Fibroblast of villous mesenchyme (primary cell): Measurements from ENCODE around the gene ASNSD1. TPM values are rescaled to one million over a fixed set of nuclear protein-coding genes. Genes with fewer than 3 reads are reported as not detected.

Experiments
- DNase-seq: peaks from one replicate; pipeline ENCODE4 v3.0.0-alpha.2; 2010; ENCODE audit warnings: low read depth
- H3K4me3 ChIP-seq: 2 replicates; pipeline ENCODE4 v1.5.1; 2011; ENCODE audit warnings: low read depth, mild to moderate bottlenecking, low read length
- total RNA-seq: library from RNA; depleted of rRNA; stranded (reverse); fragments of >200 nt; gene quantifications from 2 replicates; pipeline ENCODE4 v1.2.3, GENCODE V29; 2012
- TF ChIP-seq, protein P1 (sequence below): IDR thresholded peaks from 2 replicates; pipeline ENCODE4 v1.5.1; 2012; ENCODE audit warnings: low read depth, mild to moderate bottlenecking, low read length; ENCODE audit not compliant: insufficient read depth

Gene ASNSD1
- total RNA-seq, 1 donor, result 69.1 TPM

DNA sequence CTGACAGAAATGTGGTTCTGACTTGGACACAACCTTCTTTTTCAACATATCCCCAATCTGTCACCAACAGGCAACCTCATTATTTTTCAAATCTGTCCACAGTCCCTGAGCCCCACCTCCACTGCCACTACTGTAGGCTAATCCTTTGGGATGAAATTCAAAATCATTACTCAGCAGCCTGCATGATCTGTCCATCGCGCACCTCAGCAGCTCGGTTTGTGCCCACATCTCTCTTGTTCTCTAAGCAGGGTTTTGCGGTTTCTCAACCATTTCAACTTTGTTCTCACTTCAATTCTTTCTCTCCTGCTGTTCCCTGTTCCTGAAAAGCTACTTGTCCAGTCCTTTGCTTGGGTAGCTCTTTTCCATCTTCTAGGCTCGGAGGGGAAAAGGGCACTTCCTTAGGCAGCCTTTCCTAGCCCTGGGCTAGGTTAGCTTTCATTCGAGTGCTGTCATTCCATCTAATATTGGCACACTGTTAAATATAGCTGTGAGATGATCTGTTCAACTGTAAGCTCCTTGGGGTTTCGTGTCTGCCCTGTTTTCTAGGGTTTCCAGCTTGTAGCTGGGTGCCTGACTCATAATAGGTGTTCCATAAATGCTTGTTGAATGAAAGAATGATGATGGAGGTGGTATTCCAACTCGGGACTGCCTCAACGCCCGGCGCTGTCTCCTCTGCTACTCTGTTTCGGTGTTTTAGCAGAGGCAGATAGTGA, 12.6 kb downstream of the ASNSD1 start:
- TF ChIP-seq, protein P1, sequence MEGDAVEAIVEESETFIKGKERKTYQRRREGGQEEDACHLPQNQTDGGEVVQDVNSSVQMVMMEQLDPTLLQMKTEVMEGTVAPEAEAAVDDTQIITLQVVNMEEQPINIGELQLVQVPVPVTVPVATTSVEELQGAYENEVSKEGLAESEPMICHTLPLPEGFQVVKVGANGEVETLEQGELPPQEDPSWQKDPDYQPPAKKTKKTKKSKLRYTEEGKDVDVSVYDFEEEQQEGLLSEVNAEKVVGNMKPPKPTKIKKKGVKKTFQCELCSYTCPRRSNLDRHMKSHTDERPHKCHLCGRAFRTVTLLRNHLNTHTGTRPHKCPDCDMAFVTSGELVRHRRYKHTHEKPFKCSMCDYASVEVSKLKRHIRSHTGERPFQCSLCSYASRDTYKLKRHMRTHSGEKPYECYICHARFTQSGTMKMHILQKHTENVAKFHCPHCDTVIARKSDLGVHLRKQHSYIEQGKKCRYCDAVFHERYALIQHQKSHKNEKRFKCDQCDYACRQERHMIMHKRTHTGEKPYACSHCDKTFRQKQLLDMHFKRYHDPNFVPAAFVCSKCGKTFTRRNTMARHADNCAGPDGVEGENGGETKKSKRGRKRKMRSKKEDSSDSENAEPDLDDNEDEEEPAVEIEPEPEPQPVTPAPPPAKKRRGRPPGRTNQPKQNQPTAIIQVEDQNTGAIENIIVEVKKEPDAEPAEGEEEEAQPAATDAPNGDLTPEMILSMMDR, result no peak
- H3K4me3 ChIP-seq, result peak overlapping the region; percentile 64
- DNase-seq, result no peak

DNA sequence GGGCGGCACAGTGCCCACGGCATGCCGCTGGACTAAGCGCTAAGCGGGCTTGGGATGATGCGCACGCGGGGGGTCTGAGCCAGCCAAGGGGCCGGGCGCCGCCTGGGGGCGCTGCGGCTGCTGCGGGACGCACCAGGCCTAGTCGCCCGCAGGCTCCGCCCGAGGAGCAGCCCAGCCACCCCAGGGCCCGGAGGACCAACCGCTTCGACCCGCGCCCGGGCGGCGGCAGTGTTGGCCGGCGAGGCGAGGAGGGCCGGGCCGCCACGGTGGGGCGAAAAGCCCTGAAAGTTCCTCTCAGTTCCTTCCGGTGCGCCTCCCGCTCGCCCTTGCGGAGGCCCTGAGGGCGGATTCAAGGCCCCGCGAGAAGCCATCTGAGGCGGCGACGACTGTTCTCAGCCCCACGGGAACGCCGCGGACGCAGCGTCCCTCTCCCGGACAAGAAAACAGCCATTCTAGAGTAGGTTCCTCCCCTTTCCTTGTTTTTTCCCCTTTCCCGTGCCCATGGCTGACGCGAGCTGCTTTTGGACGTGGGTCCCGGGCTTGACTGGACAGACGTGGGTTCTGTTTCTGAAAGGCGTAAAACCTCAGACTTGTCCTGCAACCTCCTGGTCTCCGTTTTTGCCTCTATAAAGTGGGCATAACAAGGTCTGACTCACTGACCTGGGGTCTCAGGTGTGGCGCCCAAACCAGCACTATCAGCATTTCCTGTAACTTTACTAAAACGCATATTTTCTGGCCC, 13.3 kb downstream of the ASNSD1 start, which contains the start of gene ANKAR:
Gene ANKAR (plus strand): TSS at position 297 of the 739 bp plus-strand sequence. CDS start 1,821 bp downstream, outside the sequence.
- peak; percentile 92 for DNase-seq
- H3K4me3 ChIP-seq, result peak within 1 kb of the TSS; percentile 64
- TF ChIP-seq, protein P1, result peak; percentile 73

DNA sequence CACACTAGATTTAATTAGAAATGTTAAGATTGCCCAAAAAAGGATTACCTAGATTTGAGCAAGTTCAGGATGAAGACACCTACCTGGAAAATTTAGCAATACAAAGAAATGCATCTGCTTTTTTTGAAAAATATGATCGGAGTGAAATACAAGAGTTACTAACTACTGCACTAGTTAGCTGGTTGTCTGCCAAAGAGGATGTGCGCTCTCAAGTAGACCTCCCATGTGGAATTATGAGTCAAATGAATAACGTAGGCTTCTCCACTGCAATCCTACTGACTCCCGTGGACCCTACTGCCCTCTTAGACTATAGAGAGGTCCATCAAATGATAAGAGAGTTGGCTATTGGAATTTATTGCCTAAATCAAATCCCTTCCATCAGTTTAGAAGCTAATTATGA, 15.2 kb downstream of the ASNSD1 start:
- DNase-seq, result no peak
- TF ChIP-seq, protein P1, result no peak
- no peak overlapping the region for H3K4me3 ChIP-seq

DNA sequence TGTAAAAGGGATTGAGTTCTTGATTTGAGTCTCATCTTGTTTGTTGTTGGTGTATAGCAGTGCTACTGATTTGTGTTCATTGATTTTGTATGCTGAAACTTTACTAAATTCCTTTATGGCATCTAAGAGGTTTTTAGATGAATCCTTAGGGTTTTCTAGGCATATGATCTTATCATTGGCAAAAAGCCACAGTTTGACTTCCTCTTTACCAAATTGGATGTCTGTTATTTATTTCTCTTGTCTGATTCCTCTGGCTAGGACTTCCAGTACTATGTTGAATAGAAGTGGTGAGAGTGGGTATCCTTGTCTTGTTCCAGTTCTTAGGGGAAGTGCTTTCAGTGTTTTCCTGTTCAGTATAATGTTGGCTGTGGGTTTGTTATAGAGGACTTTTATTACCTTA, 18.0 kb downstream of the ASNSD1 start:
- H3K4me3 ChIP-seq, result no peak overlapping the region
- TF ChIP-seq, protein P1, result no peak
- no peak for DNase-seq

DNA sequence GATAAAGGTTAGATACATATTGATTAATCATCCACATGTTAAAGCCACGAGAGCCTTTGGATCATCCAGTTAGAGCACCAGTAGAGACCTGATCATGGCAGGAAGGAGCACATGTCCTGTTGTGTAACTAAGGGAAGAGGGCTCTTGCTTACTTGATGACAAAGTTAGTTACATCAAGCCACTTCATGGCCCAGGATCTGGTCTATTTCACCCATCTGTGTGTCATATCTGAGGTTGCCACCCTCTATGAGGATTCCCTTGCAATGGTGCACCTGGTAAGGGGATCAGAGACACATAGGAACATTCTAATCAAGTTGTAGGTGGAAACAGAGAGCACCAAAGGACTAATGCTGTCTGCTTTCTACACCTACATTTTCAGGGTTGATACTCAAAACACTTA, 19.9 kb downstream of the ASNSD1 start:
- TF ChIP-seq, protein P1, result no peak
- no peak for DNase-seq
- no peak overlapping the region for H3K4me3 ChIP-seq

DNA sequence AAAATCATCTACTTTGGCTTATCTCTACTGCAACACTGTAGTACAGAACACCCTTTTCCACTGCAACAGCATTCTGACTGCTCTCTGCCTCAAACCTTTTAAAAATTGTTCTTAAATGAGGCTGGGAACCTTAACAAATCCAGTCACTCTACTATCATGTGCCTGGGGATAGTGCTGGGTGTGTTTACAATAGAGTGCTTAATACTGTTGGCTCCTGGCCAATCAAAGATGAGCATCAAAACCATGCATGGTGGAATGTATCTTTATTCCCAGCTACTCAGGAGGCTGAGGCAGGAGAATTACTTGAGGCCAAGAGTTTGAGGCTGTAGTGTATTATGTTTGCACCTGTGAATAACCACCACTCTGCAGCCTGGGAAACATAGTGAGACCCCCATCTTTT, 20.6 kb downstream of the ASNSD1 start:
- DNase-seq, result no peak
- TF ChIP-seq, protein P1, result no peak
- no peak overlapping the region for H3K4me3 ChIP-seq
